ENCODE measurements around the gene ST3GAL3. TPM values are rescaled to one million over a fixed set of nuclear protein-coding genes. Genes with fewer than 3 reads are reported as not detected.
A peak's percentile ranks its signal among the peaks of the same experiment; 100 is the strongest.

The ST3GAL3 gene
- total and polyA plus RNA-seq, 3 donors from 2014 or later: 42.9 to 62.0 (median 50.7) TPM

GRCh38 chr1:43699281-43699680, 8.1 kb upstream of the ST3GAL3 start:
- no peak for DNase-seq
- Histone ChIP-seq H3K9me3 (no peaks in the 10 kb centered on the region), H3K36me3 (ENCODE audit: low read depth, missing control alignments) (no peaks in the 10 kb centered on the region), H3K4me3 (no peak overlapping the region), H3K4me1 (no peaks in the 10 kb centered on the region), H3K27ac (no peak overlapping the region), H3K27me3 (no peaks in the 10 kb centered on the region)
- TF ChIP-seq CTCF (IDR thresholded peaks at IDR 0.05) (no peak), POLR2A (IDR thresholded peaks at IDR 0.05) (no peak)
- intact Hi-C loops (cut with DNase I; ENCODE audit: low total_unique reads): no loop called here
- 86 to 95% methylated on average over 5 of the region's 5 CpGs for WGBS, 2 donors

GRCh38 chr1:43703836-43704235, 3.5 kb upstream of the ST3GAL3 start:
- H3K27ac ChIP-seq: no peak overlapping the region
- intact Hi-C loops (cut with DNase I; ENCODE audit: low total_unique reads): no loop called here
- H3K36me3 ChIP-seq (ENCODE audit: low read depth, missing control alignments): no peaks in the 10 kb centered on the region
- DNase-seq: no peak
- no peak for TF ChIP-seq POLR2A (IDR thresholded peaks at IDR 0.05)
- TF ChIP-seq CTCF (IDR thresholded peaks at IDR 0.05): no peak
- no peaks in the 10 kb centered on the region for H3K27me3 ChIP-seq
- H3K9me3 ChIP-seq: no peaks in the 10 kb centered on the region
- peaks cover 4% of the 10 kb centered on the region for H3K4me1 ChIP-seq
- H3K4me3 ChIP-seq: no peak overlapping the region

GRCh38 chr1:43704838-43705237, 2.5 kb upstream of the ST3GAL3 start:
- peaks cover 4% of the 10 kb centered on the region for H3K4me1 ChIP-seq
- no peaks in the 10 kb centered on the region for H3K36me3 ChIP-seq (ENCODE audit: low read depth, missing control alignments)
- peak; percentile 20 for DNase-seq
- no peak for TF ChIP-seq CTCF (IDR thresholded peaks at IDR 0.05)
- TF ChIP-seq POLR2A (IDR thresholded peaks at IDR 0.05): no peak
- whole genome bisulfite sequencing, 2 donors: 31 to 64% methylated on average over 2 of the region's 2 CpGs
- intact Hi-C loops (cut with DNase I; ENCODE audit: low total_unique reads): no loop called here
- H3K4me3 ChIP-seq: no peak overlapping the region
- H3K27ac ChIP-seq: no peak overlapping the region
- H3K27me3 ChIP-seq: no peaks in the 10 kb centered on the region
- H3K9me3 ChIP-seq: no peaks in the 10 kb centered on the region

- Histone ChIP-seq H3K4me1 (peaks cover 4% of the 10 kb centered on the region), H3K27ac (no peak overlapping the region), H3K9me3 (no peaks in the 10 kb centered on the region), H3K4me3 (no peak overlapping the region), H3K36me3 (ENCODE audit: low read depth, missing control alignments) (no peaks in the 10 kb centered on the region), H3K27me3 (no peaks in the 10 kb centered on the region)
- no peak for DNase-seq
- WGBS, 2 donors: 60 to 80% methylated on average over 4 of the region's 4 CpGs
- intact Hi-C loops (cut with DNase I; ENCODE audit: low total_unique reads): no loop called here
- TF ChIP-seq CTCF (IDR thresholded peaks at IDR 0.05) (no peak), POLR2A (IDR thresholded peaks at IDR 0.05) (no peak)
These were observed 2.0 kb upstream of the ST3GAL3 start for GRCh38 chr1:43705334-43705733.

- no peaks in the 10 kb centered on the region for H3K36me3 ChIP-seq (ENCODE audit: low read depth, missing control alignments)
- intact Hi-C loops (cut with DNase I; ENCODE audit: low total_unique reads): no loop called here
- no peaks in the 10 kb centered on the region for H3K27me3 ChIP-seq
- 53 to 75% methylated on average over 5 of the region's 5 CpGs for WGBS, 2 donors
- no peaks in the 10 kb centered on the region for H3K9me3 ChIP-seq
- H3K4me1 ChIP-seq: peaks cover 4% of the 10 kb centered on the region
- TF ChIP-seq CTCF (IDR thresholded peaks at IDR 0.05) (no peak), POLR2A (IDR thresholded peaks at IDR 0.05) (no peak)
- no peak for DNase-seq
- no peak overlapping the region for H3K27ac ChIP-seq
- peak overlapping the region in 1 of 2 donors; percentile 70 for H3K4me3 ChIP-seq
These were observed 1.2 kb upstream of the ST3GAL3 start for GRCh38 chr1:43705982-43706597.

All from testis (tissue), 3 donors.